Measurements from ENCODE around the gene SLC9B1. TPM values are rescaled to one million over a fixed set of nuclear protein-coding genes. Genes with fewer than 3 reads are reported as not detected.

The SLC9B1 gene
- total and polyA plus RNA-seq, 2 of the 8 experiments (the other 6 are each of a cell fraction or from before 2014, with no cell fraction given) = 0.08 to 0.19 TPM

DNA sequence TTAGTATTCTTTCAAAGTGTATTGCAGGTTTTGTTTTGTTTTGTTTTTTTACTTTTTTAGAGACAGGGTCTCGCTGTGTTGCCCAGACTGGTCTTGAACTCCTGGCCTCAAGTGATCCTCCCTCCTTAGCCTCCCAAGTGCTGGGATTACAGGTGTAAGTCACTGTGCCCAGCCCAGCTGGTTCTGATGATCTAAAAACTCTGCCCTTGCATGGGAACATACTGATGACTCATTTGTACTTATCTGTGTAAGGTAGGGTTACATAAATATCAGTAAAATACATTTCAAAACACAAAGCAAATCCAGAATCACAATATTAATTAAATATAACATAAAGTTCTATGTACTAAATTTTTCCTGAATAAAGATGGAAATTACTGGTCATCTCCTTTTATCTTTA is 7.4 kb upstream of the SLC9B1 start (continued):
- TF ChIP-seq, protein P1, sequence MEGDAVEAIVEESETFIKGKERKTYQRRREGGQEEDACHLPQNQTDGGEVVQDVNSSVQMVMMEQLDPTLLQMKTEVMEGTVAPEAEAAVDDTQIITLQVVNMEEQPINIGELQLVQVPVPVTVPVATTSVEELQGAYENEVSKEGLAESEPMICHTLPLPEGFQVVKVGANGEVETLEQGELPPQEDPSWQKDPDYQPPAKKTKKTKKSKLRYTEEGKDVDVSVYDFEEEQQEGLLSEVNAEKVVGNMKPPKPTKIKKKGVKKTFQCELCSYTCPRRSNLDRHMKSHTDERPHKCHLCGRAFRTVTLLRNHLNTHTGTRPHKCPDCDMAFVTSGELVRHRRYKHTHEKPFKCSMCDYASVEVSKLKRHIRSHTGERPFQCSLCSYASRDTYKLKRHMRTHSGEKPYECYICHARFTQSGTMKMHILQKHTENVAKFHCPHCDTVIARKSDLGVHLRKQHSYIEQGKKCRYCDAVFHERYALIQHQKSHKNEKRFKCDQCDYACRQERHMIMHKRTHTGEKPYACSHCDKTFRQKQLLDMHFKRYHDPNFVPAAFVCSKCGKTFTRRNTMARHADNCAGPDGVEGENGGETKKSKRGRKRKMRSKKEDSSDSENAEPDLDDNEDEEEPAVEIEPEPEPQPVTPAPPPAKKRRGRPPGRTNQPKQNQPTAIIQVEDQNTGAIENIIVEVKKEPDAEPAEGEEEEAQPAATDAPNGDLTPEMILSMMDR (IDR thresholded peaks at IDR 0.05; ENCODE audit: control extremely low read depth in 1 of 3, insufficient read depth in 1 of 3, low read depth in 1 of 3, low read length in 3 of 3) = no peak
- TF ChIP-seq ZNF274 (IDR thresholded peaks at IDR 0.05; ENCODE audit: borderline replicate concordance, extremely low read depth, low read length) (no peak), GABPA (IDR thresholded peaks at IDR 0.05; ENCODE audit: borderline replicate concordance, insufficient read depth, low read length) (no peak), JUND (IDR thresholded peaks at IDR 0.05; ENCODE audit: low read length) (no peak), SAP30 (IDR thresholded peaks at IDR 0.05; ENCODE audit: insufficient read depth, insufficient replicate concordance, low read length) (no peak)

Data from H1 (cell line).